Midbrain (tissue), 1 donor: ENCODE measurements around the gene CDH26.
"Not testable (repeated sequence)": the region's sequence is repeated elsewhere in the genome, so short reads cannot be mapped to it uniquely, and the experiment has no call there.

ENCODE experiments used
- DNase-seq: peaks from one replicate; lab custom pipeline; 2025; lab: John Stamatoyannopoulos, UW

Gene CDH26

GRCh38 chr20:60013296-60014139 lies 55.3 kb downstream of the CDH26 start:
- no peak for DNase-seq

GRCh38 chr20:60016406-60016805 lies 58.2 kb downstream of the CDH26 start:
- no peak for DNase-seq

DNA sequence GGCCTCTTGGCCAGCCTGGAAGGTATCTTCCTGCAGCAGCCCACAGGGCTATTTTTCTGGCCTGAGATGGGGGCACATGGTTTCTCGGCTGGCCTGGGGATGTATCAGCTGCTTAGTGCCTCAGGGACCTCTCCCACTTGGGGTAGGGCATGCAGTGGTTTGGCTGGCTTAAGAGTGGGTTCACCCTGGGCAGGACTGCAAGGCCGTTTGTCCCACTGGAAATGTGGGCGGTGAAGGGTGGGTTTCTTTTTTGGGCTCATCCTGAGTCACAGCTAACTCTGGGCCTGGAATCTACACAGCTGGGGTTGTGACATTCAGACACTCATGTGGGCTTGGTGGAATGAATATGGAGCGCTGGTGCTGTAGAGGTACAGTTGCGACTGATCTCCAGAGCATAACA lies 62.0 kb downstream of the CDH26 start:
- no peak for DNase-seq

DNA sequence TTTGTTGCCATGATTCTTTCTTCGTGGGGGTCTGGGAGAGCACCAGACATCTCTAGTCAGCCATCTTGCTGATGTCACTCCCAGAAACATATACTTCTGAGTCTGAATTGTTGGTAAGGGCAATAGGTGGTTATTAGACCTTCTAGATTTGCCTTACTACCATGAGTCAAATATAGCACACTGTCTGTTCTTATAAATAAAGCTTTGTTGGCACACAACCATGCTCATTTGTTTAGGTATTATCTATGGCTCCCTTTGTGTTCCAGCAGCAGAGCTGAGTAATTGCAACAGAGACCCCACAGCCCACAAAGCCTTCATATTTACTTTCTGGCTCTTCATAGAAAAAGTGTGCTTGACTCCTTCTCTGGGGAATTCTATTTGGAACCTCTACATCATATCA lies 62.9 kb downstream of the CDH26 start:
- no peak for DNase-seq

DNA sequence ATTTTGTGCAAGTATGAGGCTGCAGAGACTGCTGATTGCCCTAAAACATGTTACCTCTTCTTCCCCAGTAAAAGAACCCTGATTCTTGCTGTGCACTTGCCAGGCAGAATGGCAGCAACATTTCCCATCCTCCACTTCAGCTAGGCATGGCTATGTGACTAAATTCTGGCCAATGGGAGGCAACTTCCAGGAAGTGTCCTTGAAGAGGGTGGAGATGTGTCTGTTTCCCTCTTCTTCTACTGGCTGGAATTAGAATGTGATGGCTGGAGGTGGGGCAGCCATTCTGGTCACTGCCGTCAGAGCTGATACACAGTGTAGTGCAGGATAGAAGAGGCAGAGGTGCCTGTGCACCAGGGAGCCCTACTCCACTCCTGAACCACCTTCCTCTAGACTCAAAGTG lies 64.6 kb downstream of the CDH26 start:
- no peak for DNase-seq

GRCh38 chr20:60024245-60024644 lies 66.0 kb downstream of the CDH26 start:
- no peak for DNase-seq

DNA sequence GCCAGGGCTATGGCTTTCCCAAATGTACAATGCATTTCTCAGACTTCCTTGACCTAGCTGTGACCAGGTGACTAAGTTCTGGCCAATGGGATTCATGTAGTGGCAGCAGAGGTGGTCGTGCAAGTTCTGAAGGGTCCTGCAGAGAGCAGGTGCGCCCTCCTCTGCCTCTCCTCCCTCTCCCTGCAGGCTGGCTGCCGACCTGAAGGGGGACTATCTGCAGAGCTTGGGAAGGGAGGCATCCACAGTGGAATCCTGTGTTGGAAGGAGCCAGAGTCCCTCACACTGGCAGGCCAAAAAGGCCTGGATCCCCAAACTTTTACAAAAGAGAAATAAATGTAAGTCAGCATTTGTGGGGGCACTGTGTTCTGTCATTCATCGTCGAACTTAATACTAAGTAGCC lies 66.6 kb downstream of the CDH26 start:
- DNase-seq, result no peak

DNA sequence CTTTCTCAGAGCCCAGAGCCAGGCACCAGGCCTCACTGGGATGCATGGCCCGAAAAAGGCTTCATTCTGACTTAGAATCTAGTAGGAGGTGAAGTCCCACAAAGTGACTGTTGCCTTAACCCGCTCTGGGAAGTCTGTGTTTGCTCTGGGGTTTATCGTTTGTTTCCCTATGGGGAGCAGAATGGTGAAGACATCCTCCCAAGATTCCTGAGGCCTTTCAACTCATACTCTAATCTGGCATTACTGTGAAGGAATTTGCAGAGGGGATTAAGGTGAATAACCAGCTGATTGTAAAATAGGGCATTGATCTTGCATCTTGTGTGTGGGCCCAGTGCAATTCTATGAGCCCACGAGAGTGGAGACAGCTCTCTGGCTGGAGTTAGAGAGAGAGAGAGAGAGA lies 67.8 kb downstream of the CDH26 start:
- DNase-seq, result no peak

DNA sequence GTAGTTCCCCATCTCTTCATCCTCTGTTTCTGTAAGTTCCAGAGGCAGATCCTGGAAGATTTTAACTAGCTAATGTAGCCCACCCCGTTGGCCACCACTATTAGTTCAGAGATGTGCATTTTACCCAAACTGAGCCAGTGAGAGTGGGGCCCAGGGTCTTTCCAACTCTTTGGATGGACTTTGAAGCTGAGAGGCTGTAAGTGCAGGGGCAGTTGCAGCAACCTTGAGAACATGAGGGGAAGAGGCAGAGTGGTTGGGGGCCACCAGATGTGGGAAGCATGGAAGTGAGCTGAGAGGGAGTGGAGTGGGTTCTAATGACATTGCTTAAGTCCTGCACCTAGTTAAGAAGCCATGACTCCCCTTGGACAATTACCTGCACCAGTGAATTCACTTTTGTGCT lies 72.2 kb downstream of the CDH26 start:
- no peak for DNase-seq

- no peak for DNase-seq
Observed at GRCh38 chr20:60031107-60031506, 72.9 kb downstream of the CDH26 start.

GRCh38 chr20:60034231-60035110 lies 76.2 kb downstream of the CDH26 start:
- peak; percentile 65 for DNase-seq

DNA sequence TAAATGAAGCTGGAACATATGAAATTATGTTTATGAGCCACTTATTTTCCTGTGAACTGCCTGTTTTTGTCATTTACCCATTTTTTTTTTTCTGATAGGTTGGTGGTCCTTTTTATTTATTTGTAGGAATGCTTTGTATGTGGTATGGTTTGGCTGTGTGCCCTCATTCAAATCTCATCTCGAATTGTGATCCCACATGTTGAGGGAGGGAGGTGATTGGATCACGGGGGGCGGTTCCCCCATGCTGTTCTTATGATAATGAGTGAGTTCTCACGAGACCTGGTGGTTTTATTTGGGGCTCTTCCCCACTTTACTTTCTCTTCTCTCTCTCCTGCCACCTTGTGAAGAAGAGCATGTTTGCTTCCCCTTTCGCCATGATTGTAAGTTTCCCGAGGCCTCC lies 77.3 kb downstream of the CDH26 start:
- no peak for DNase-seq

GRCh38 chr20:60036346-60036745 lies 78.1 kb downstream of the CDH26 start:
- no peak for DNase-seq

DNA sequence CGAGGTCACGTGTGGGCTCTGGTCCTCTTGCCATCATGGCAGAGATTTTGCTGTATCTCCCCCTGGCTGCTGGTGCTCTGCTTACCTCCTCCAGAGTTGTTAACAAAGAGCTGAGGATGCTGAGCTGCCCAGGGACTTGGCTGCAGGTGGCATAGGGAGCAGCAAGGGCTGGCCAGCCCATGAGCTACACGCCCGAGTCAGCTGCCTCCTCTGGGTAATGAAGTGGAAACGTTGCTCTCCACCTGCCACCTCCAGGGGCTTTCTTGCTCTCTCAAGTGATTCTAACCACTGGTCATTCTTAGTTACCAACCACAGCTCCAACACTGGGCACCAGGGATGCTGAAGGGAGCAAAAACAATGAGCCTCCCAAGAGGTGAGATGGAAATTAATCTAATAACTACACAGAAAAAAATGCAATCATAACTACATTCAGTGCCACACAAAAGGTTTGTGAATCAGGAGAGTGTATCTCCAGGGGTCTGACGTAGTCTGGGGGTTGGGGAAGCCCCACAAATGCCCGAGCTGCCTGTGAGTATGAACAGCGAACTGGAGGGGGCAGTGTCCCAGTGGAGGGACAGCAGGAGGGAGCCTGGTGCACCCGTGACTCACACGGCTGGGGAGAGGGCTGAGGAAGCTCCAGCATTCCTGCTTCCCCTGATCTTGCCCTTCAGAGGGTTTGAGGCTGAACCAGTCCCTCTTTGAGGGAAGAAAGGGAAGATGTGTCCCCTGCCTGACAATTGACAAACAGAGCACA lies 78.7 kb downstream of the CDH26 start:
- DNase-seq, result no peak

GRCh38 chr20:60038400-60039008 lies 80.3 kb downstream of the CDH26 start:
- DNase-seq, result no peak

GRCh38 chr20:60039526-60039925 lies 81.3 kb downstream of the CDH26 start:
- DNase-seq, result no peak

DNA sequence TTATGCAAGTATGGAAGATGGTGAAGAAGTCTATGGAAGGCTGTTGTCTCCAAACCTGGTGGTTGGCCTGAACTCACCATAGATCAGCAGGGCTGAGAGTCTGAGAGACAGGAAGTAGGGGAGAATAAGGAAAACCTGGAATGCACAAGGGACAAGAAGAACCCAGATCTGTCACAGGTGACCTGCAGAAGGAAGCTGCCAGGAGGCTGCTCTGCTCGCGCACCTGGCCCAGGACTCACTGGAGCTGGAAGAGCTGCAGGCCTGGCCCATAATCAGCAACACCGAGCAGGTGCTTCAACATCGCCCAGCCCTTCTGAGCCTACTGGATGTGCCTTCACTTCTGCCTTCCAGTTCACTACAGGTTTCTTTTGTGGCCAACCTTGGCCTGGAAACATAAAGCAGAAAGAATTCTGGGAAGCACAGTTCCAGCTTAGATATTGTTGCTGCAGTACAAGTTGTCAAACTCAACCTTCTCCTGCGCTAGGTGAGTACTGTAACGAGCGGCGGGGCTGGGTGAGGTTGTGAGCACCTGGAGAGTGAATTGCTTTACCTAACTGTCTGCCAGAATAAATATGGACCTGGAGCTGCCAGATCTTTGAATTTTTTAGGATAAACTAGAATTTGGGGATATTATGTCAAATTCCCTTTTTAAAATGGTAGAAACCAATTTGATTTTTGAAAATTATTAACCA lies 82.4 kb downstream of the CDH26 start:
- DNase-seq, result no peak

GRCh38 chr20:60041436-60042165 lies 83.4 kb downstream of the CDH26 start:
- DNase-seq, result not testable (repeated sequence)

- DNase-seq, result no peak
Observed at GRCh38 chr20:60043435-60043834, 85.2 kb downstream of the CDH26 start.

DNA sequence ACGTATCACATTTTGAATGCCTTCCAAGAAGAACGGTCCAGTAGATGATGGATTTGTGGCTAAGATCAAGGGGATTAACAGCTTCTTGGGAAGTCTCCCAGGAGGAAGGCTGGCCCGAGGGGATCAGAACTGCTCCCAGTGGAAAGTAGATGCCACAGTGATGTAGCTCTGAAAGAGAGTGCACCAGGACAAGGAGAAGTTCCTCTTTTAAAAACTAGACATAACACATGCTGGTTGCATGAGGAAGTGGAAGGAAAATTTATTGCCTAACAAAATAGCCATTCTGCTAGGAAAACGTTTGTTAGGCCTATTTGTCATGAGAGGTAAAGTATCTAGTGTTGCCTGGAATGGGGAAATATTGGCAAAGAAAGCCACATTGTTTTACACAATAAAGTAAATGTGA lies 87.8 kb downstream of the CDH26 start:
- DNase-seq, result peak; percentile 39

- no peak for DNase-seq
Observed at GRCh38 chr20:60046436-60046835, 88.2 kb downstream of the CDH26 start.
